ENCODE results near the gene MAB21L2. TPM values are rescaled to one million over a fixed set of nuclear protein-coding genes. Genes with fewer than 3 reads are reported as not detected.
A peak's percentile ranks its signal among the peaks of the same experiment; 100 is the strongest.
"Not testable (repeated sequence)": the region's sequence is repeated elsewhere in the genome, so short reads cannot be mapped to it uniquely, and the experiment has no call there.

The MAB21L2 gene
- total RNA-seq (2014; rRNA removed; shearing (Covaris generic)) = not detected in 2 replicates

DNA sequence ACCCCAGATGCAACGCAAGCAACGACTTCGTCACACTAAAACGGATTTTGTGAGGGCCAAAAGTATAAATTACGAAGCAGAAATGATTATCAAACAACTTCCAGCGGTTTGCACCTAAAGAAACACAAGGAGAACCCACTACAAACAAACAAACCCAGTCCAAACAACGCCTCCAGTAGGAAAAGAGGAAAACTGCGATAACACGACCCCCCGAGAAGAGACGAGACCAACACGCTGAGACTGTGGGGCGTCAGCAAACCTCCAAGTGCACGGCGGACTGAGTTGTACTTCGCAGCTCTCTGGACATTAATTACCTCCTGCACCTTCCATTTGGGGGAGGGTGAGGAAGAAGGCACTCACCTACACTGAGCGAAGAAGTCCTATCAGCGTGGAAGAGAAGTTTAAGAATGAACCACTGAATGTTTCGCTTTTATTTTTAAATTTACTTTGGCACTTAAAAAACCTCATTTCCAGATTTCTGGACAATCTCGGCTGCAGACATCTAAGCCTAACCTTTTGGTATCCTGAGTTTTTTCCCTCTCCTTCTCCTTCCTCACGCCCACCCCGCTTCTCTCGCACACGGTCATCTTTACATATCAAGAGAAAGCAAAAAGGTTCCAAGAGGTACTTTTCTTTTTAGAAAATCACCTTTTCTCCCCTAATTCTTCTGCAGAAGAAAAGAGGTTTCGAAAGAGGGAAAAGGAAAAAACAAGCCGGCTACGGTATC is at the start of gene MAB21L2:
Gene MAB21L2 (plus strand): TSS at position 6 of the 727 bp plus-strand sequence. CDS start 879 bp downstream, outside the sequence.
- peaks cover 38% of the 10 kb centered on the region for H3K27me3 ChIP-seq (replicated peaks)
- peak within 1 kb of the TSS; percentile 43 for H3K4me3 ChIP-seq
- H3K36me3 ChIP-seq = no peaks in the 10 kb centered on the region
- peak in 1 of 2 experiments; percentile 41 for DNase-seq (ENCODE audit: low read depth in 1 of 2, low spot score in 2 of 2)
- peaks cover 13% of the 10 kb centered on the region for H3K4me1 ChIP-seq (replicated peaks)
- no peaks in the 10 kb centered on the region for H3K9me3 ChIP-seq (replicated peaks)
- H3K27ac ChIP-seq = no peak within 1 kb of the TSS

DNA sequence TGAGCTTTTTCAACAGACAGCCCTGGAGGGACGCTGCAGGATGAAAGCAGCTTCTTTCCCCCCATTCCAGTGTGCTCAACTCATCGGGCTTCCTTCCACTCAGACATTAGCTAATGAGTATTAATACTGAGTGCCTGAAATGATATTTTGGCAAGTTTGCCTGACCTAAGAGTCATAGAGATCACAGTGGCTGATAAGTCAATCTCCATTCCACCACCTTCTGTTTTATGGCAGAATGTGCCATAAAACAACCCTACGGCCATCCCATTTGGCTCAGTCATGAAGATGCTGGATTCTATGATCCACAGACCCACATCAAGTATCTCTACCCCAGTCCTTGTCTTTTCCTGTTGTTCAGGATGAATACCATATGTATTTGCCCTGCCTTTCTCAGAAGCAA is 48.3 kb upstream of the MAB21L2 start:
- H3K9me3 ChIP-seq (replicated peaks) = no peaks in the 10 kb centered on the region
- no peak overlapping the region for H3K4me3 ChIP-seq
- no peaks in the 10 kb centered on the region for H3K36me3 ChIP-seq
- H3K4me1 ChIP-seq (replicated peaks) = no peaks in the 10 kb centered on the region
- no peaks in the 10 kb centered on the region for H3K27me3 ChIP-seq (replicated peaks)
- H3K27ac ChIP-seq = no peak overlapping the region
- DNase-seq (ENCODE audit: low read depth in 1 of 2, low spot score in 2 of 2) = no peak

DNA sequence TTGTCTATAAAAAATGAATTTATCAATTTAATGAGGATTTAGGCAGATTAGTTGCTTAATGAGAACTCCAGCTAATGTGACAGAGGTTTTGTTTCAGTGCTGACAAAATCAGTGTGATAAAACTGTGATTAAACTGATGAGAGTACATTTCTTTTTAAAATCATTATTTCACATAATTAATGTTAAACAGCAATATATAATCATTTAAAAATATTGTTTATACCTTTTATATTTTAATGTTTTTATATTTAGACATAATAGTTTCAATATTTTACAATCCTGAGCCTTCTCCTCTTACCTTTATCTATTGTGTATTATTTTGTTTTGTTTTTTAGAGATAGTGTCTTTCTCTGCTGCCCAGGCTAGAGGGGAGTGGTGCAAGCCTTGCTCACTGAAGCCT is 47.1 kb upstream of the MAB21L2 start:
- no peak for DNase-seq (ENCODE audit: low read depth in 1 of 2, low spot score in 2 of 2)
- H3K4me1 ChIP-seq (replicated peaks) = no peaks in the 10 kb centered on the region
- H3K36me3 ChIP-seq = no peaks in the 10 kb centered on the region
- H3K9me3 ChIP-seq (replicated peaks) = no peaks in the 10 kb centered on the region
- no peak overlapping the region for H3K4me3 ChIP-seq
- H3K27me3 ChIP-seq (replicated peaks) = no peaks in the 10 kb centered on the region
- no peak overlapping the region for H3K27ac ChIP-seq

DNA sequence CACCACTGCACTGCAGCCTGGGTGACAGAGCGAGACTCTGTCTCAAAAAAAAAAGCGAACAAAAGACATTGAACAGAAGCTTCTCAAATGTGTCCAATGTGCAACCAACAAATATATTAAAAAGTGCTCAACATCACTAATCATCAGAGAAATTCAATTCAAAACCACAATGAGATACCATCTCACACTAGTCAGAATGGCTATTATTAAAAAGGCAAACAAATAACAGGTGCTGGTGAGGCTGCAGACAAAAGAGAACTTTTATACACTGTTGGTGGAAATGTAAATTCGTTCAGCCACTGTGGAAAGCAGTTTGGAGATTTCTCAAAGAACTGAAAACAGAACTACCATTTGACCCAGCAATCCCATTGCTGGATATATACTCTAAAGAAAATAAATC is 44.0 kb upstream of the MAB21L2 start:
- H3K9me3 ChIP-seq (replicated peaks); DNase-seq (ENCODE audit: low read depth in 1 of 2, low spot score in 2 of 2); H3K4me3 ChIP-seq; H3K27me3 ChIP-seq (replicated peaks); H3K27ac ChIP-seq; H3K4me1 ChIP-seq (replicated peaks); H3K36me3 ChIP-seq: not testable (repeated sequence)

DNA sequence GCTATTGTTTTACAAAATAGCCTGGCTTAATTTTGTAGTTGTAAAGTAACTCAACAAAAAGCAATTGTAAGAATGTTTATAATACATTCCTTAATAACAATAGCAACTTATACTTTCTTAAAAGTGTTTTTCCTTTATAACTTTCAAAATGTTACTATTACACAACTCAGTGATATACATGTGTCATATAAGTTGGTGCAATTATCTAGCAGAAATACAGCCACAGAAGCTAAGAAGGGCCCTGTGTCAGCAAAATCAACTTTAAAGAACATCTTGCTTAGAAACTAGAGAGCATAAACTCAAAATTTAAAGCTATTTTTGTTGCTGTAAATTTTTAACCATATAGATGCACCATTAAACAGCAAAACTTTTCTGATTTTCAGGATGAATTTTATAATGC is 41.4 kb upstream of the MAB21L2 start:
- H3K4me3 ChIP-seq = no peak overlapping the region
- no peaks in the 10 kb centered on the region for H3K9me3 ChIP-seq (replicated peaks)
- no peaks in the 10 kb centered on the region for H3K27me3 ChIP-seq (replicated peaks)
- H3K27ac ChIP-seq = no peak overlapping the region
- no peak for DNase-seq (ENCODE audit: low read depth in 1 of 2, low spot score in 2 of 2)
- no peaks in the 10 kb centered on the region for H3K4me1 ChIP-seq (replicated peaks)
- no peaks in the 10 kb centered on the region for H3K36me3 ChIP-seq

DNA sequence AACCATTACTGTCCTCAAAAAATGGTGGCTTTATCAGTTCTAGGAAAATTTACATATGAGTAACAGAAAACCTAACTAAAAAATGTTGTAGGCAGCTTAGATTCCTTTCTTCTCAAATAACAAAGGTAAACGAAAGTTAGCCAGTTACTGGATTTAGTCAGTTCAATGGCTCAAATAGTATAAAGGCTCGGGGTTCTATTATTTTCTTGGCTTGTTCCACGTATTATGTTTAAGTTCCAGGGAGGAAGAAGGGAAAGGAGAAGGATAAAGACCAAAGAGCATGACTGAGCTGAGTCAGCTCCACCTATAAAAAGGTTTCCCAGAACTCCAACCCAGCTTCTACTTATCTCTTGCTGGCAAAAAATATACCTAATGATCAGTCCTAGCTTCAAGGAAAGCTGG is 41.0 kb upstream of the MAB21L2 start:
- no peaks in the 10 kb centered on the region for H3K9me3 ChIP-seq (replicated peaks)
- no peak overlapping the region for H3K27ac ChIP-seq
- no peak overlapping the region for H3K4me3 ChIP-seq
- H3K4me1 ChIP-seq (replicated peaks) = no peaks in the 10 kb centered on the region
- DNase-seq (ENCODE audit: low read depth in 1 of 2, low spot score in 2 of 2) = no peak
- H3K27me3 ChIP-seq (replicated peaks) = no peaks in the 10 kb centered on the region
- H3K36me3 ChIP-seq = no peaks in the 10 kb centered on the region

DNA sequence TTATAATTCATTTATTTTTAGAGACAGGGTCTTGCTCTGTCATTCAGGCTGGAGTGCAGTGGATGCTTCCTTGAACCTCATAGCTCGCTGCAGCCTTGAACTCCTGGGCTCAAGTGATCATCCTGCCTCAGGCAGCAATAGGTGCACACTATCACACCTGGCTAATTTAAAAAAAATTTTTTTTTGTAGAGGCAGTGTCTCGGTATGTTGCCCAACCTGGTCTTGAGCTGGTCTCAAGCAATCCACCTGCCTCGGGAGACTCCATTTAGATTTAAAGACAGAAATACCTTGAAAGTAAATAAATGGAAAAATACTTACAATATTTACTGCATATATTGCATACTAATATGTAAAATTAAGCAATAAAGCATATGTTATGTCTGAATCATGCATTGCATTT is 40.3 kb upstream of the MAB21L2 start:
- DNase-seq (ENCODE audit: low read depth in 1 of 2, low spot score in 2 of 2) = no peak
- H3K9me3 ChIP-seq (replicated peaks) = no peaks in the 10 kb centered on the region
- H3K27ac ChIP-seq = no peak overlapping the region
- no peaks in the 10 kb centered on the region for H3K36me3 ChIP-seq
- H3K4me3 ChIP-seq = no peak overlapping the region
- no peaks in the 10 kb centered on the region for H3K4me1 ChIP-seq (replicated peaks)
- no peaks in the 10 kb centered on the region for H3K27me3 ChIP-seq (replicated peaks)

DNA sequence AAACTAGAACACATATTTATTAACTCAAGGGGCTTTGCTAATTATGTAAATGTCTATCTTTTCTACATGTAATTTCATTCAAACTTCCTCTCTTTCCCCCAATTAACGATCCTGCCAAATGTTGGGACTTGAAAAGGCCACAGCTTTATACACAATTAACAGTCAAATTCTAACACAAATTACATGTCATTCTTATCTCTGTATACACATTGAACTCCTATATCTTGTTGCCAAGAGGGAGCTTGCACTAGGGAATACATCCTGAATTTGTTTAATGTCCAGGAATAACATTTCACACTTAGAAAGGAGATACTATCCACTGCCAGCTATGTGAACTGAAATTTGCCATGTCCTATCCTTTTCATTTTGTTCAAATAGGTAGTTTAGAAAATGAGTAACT is 38.9 kb upstream of the MAB21L2 start:
- no peaks in the 10 kb centered on the region for H3K36me3 ChIP-seq
- H3K27ac ChIP-seq = no peak overlapping the region
- DNase-seq (ENCODE audit: low read depth in 1 of 2, low spot score in 2 of 2) = no peak
- H3K4me1 ChIP-seq (replicated peaks) = no peaks in the 10 kb centered on the region
- no peaks in the 10 kb centered on the region for H3K27me3 ChIP-seq (replicated peaks)
- no peak overlapping the region for H3K4me3 ChIP-seq
- H3K9me3 ChIP-seq (replicated peaks) = no peaks in the 10 kb centered on the region

DNA sequence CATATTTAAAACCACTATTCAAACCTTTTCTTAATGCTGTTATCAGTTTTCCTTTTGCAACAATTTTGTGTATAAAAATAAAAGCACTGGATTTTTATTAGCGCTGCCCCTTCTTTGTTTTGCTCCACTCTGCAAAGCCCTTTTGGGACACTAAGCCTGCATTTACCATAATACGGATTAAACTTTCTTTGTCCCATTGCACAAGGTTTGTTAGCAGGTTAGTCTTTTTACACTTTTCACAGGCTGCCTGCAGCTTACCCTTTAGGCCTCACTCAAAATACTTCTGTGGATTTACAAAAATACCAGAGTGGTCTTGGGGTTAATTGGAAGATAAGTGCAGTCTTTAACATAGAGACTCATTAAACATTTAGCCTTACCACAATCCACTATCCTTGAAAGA is 35.7 kb upstream of the MAB21L2 start:
- Histone ChIP-seq H3K27me3 (replicated peaks) (no peaks in the 10 kb centered on the region), H3K36me3 (no peaks in the 10 kb centered on the region), H3K9me3 (replicated peaks) (no peaks in the 10 kb centered on the region), H3K4me1 (replicated peaks) (no peaks in the 10 kb centered on the region), H3K4me3 (no peak overlapping the region), H3K27ac (no peak overlapping the region)
- no peak for DNase-seq (ENCODE audit: low read depth in 1 of 2, low spot score in 2 of 2)

DNA sequence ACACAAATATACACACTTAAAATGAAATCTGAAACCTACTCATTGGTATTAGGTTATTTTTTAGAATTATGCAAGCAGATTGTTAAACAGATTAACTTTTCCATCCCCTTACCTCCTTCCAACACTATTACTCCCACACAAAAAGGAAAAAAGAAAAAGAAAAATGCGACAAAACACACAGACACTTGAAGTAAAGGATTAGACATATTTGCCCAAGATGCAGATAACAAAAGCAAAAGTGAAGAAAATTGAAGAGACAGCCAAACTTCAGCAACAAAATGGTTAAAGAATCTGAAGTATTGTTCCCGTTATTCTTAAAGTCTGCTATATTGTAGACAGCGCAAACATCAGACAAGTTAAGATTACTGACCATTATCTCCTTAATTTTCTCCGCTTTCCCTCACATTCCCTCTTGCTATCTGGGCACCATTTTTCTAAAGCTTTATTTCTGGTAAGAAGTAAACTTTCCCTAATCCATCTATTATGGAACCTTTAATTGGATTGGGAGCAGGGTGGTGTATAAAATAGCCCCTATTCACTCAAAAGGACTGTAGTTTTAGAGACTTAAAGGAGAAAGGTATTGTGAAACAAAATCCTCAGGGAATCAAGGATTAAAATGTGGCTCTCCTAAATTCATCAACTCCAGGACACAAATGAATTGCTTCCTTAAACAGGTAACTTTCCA is 34.7 kb upstream of the MAB21L2 start:
- Histone ChIP-seq H3K9me3 (replicated peaks) (no peaks in the 10 kb centered on the region), H3K4me1 (replicated peaks) (no peaks in the 10 kb centered on the region), H3K27me3 (replicated peaks) (no peaks in the 10 kb centered on the region), H3K4me3 (no peak overlapping the region), H3K27ac (no peak overlapping the region), H3K36me3 (no peaks in the 10 kb centered on the region)
- no peak for DNase-seq (ENCODE audit: low read depth in 1 of 2, low spot score in 2 of 2)

DNA sequence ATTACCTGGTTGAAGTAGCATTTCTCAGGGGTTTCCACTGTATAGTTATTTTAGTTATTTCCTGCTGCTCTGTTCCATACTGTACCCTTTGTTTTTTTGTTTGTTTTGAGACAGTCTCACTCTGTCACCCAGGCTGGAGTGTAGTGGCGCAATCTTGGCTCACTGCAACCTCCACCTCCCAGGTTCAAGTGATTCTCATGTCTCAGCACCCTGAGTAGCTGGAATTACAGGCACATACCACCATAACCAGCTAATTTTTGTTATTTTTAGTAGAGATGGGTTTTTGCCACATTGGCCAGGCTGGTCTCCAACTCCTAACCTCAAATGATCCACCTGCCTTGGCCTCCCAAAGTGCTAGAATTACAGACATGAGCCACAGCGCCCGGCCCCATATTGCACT is 24.1 kb upstream of the MAB21L2 start:
- not testable (repeated sequence) for H3K4me1 ChIP-seq (replicated peaks); H3K27me3 ChIP-seq (replicated peaks); H3K27ac ChIP-seq; H3K4me3 ChIP-seq; DNase-seq (ENCODE audit: low read depth in 1 of 2, low spot score in 2 of 2); H3K36me3 ChIP-seq; H3K9me3 ChIP-seq (replicated peaks)

DNA sequence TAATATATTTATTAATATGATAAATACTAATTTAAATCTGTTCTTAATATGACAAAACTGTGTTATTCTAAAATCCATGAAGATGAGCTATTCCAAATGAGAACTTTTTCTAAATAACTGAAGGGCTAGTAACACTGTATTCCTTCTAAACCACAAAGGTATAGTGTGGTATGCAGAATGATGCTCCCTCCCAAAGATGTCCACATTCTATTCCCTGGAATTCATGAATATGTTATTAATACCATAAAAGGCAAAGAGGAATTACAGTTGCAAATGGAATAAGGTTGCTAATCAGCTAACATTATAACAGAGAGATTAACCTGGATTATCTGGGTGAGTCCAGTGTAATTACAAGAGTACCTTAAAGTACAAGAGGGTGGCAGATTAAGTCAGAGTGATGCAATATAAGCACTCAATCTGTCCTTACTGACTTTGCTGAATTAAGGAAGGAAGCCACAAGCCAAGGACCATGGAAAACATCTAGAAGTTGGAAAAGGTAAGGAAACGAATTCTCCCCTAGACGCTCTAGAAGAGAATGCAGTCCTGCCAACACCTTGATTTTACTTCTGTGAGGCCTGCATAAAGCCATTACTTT is 20.7 kb upstream of the MAB21L2 start:
- H3K9me3 ChIP-seq (replicated peaks) = no peaks in the 10 kb centered on the region

DNA sequence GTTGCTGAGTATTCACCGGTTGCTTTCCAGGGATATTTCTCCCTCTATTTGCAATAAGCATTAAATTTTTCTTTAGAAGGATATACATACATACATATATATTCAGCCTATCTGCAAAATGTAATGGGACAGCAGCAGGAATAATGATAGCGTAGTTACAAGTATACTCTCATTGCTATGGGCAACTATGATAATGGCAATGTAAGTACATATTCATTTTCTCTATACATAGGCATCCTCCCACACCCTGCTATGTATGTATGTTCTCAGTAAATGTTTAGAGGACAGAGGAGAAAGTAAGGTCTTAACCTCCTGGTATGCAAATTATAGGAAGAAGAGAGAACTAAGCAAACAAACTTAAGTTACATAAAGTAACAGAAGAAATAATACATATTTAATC is 19.7 kb upstream of the MAB21L2 start:
- H3K4me1 ChIP-seq (replicated peaks) = no peaks in the 10 kb centered on the region
- no peaks in the 10 kb centered on the region for H3K27me3 ChIP-seq (replicated peaks)
- no peak overlapping the region for H3K27ac ChIP-seq
- H3K36me3 ChIP-seq = no peaks in the 10 kb centered on the region
- H3K9me3 ChIP-seq (replicated peaks) = no peaks in the 10 kb centered on the region
- no peak overlapping the region for H3K4me3 ChIP-seq
- no peak for DNase-seq (ENCODE audit: low read depth in 1 of 2, low spot score in 2 of 2)

More for the DNA sequence above, 20.7 kb upstream of the MAB21L2 start:
- no peak for DNase-seq (ENCODE audit: low read depth in 1 of 2, low spot score in 2 of 2)
- H3K4me3 ChIP-seq = no peak overlapping the region
- no peak overlapping the region for H3K27ac ChIP-seq
- no peaks in the 10 kb centered on the region for H3K36me3 ChIP-seq
- H3K27me3 ChIP-seq (replicated peaks) = no peaks in the 10 kb centered on the region
- H3K4me1 ChIP-seq (replicated peaks) = no peaks in the 10 kb centered on the region

DNA sequence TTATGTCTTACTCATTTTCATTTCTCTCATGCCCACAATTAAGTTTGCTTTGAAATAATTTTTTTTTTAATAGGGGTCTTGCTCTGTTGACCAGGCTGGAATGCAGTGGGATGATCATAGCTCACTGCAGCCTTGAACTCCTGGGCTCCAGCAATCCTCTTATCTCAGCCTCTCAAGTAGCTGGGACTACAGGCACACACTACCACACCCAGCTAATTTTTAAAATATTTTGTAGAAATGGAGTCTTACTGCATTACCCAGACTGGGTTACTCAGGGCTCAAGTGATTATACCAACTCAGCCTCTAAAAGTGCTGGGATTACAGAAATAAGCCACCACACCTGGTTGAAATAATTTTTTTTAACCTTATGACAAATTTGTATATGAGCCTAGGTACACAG is 19.2 kb upstream of the MAB21L2 start:
- Histone ChIP-seq H3K27ac (no peak overlapping the region), H3K9me3 (replicated peaks) (no peaks in the 10 kb centered on the region), H3K36me3 (no peaks in the 10 kb centered on the region), H3K4me1 (replicated peaks) (no peaks in the 10 kb centered on the region), H3K27me3 (replicated peaks) (no peaks in the 10 kb centered on the region), H3K4me3 (no peak overlapping the region)
- no peak for DNase-seq (ENCODE audit: low read depth in 1 of 2, low spot score in 2 of 2)
